GM18505 (cell line): ENCODE data around the gene MPP4.

ENCODE experiments used
- ATAC-seq: cut with Tn5 transposase; IDR thresholded peaks from one replicate; pipeline ENCODE4 v1.9.1; 2021; ENCODE audit not compliant: unreplicated experiment
- POLR2A ChIP-seq: IDR thresholded peaks from 4 replicates; pipeline ENCODE4 v1.6.1; 2011; ENCODE audit warnings: borderline replicate concordance; ENCODE audit not compliant: insufficient read depth, insufficient read length; ENCODE audit errors: extremely low read depth

Gene MPP4

DNA sequence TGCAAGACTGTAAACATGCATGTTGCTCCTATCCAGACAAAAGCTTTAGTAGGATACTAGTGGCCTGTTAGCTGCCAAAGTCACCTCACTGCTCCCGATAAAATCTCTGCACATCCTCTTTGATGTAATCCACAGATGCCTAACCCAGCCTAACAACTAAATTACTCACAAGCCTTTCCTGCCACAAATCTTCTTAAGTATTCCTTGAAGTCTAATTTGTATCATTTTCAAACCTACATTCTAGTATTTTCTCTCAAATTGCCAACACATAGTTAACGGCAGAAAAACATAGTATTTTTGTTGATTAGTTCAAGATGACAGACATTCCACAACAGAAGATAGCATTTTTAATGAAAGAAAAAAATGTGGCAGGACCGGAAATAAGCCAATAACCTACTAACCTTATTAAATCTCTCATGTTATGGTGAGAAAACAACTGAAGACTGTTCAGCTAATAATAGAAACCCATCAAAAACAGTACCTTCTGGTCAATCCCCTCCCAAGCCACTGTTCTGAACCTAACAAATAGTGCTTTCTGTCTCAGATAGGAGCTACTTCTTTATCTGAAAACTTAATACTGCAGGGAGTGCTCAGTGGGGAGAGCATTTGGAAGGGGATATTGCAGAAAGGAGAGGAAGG, at the start of gene MPP4:
TSS of gene MPP4 (minus strand) at position 57 of the 639 bp plus-strand sequence. CDS start 4,690 bp downstream, outside the sequence.
- no peak for TF ChIP-seq POLR2A
- ATAC-seq, result no peak

GRCh38 chr2:201746551-201746950, 48.1 kb upstream of the MPP4 start:
- no peak for TF ChIP-seq POLR2A
- ATAC-seq, result no peak

DNA sequence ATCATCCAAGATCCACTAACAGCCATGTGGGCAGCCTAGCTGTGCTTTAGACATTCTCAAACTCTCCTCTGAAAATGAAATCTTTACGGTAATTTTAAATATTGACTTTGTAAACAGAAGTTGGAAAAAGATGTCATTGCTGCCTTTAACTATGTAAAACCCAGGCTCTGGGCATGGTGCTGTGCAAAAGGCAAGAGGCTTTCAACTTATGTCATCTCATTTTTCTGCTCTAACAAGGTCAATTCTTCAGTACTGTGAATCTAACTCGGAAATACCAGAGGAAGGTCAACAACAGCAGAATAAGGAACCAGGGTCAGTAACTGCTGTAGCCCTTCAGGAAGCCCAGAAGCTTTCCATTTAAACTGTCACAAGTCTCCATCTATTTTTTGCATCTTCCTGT, 37.0 kb upstream of the MPP4 start:
- no peak for TF ChIP-seq POLR2A
- no peak for ATAC-seq

DNA sequence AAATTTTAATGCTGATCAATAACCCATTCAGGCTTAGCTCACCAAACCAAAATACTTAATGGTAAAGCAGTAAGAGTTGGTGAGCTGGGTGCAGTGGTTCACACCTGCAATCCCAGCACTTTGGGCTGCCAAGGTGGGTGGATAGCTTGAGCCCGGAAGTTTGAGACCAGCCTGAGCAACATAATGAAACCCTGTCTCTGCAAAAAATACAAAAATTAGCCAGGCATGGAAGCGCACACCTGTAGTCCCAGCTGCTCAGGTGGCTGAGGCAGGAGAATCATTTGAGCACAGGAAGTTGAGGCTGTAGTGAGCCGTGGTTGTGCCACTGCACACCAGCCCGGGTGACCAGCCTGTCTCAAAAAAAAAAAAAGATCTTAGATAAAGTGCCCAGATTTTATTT, 35.7 kb upstream of the MPP4 start:
- no peak for ATAC-seq
- no peak for TF ChIP-seq POLR2A

DNA sequence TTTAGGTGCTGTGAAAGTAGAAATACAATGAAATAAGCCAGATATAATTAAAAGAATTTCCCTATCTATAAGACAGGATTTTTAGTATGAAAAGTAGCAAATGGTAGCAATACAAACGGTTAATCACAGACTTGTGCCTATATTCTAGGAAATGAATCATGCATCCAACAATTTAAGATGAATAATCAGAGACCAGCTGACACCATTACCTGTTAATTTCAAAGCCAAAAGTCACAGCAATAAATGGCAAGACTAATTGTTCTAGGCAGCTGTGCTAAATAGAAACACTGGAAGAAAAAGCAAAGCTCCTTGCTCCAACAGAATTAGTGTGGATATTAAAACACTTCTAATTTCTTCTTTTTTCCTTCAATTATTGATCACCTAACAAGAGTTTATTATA, 35.1 kb upstream of the MPP4 start:
- TF ChIP-seq POLR2A, result no peak
- ATAC-seq, result no peak

- no peak for TF ChIP-seq POLR2A
- ATAC-seq, result no peak
Measured at GRCh38 chr2:201730651-201731285, 32.3 kb upstream of the MPP4 start.

DNA sequence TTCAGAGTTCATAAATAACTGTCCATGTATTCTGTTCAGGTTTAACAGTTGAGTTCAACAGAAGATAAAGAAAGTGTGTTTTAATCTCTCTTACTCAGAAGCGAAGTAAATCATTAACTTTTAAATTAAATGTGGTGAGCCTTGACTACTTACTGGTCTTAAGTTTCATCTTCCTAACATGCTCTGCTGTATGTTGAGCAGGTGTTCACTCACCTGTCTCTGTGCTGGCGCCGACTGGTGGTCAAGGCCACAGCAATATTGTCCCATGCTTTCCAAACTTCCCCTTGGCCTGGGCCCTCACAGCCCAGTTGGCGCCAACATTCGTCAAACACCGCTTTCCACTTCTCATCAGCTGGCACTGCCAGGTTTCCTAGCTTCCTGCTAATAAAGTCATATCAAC, 17.0 kb upstream of the MPP4 start:
- no peak for TF ChIP-seq POLR2A
- ATAC-seq, result no peak

DNA sequence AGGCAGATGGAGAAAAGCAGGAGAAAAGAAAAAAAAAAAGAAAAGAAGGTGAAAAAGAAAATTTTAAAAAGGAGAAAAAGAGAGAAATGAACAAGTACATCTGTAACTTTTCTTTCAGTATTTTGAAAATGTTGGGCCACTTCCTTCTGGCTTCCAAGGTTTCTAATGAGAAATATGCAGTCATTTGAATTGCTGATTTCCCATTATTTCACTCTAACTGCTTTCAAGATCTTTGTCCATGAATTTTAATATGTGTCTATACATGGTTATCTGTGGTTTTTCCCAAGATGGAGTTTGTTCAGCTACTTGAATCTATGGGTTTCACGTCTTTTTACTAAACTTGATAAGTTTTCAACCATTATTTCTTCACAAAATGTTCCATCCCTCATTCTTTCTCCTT, 14.3 kb upstream of the MPP4 start:
- TF ChIP-seq POLR2A, result no peak
- no peak for ATAC-seq

DNA sequence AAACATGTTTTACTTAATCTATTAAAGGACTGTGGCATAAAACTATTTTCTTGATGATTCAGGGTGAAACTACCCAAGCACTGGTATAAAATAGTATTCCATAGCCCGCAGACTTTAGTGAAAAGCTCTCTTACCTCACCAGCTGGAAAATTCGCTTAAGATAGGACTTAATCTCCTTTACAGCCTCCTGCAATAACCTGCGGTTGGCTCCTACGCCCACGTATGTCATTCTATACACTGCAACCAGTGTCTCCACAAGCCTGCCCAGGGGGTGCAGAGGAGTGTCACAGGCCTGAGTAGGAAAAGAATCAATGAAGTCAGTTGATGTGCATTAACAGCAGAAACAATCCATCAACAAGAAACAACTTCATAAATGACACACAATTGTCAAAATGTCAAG, 11.3 kb upstream of the MPP4 start:
- no peak for TF ChIP-seq POLR2A
- ATAC-seq, result no peak

GRCh38 chr2:201709049-201709448, 10.6 kb upstream of the MPP4 start:
- no peak for TF ChIP-seq POLR2A
- ATAC-seq, result no peak

- TF ChIP-seq POLR2A, result no peak
- ATAC-seq, result no peak
Measured at GRCh38 chr2:201707753-201708152, 9.3 kb upstream of the MPP4 start.

GRCh38 chr2:201707142-201707541, 8.7 kb upstream of the MPP4 start:
- ATAC-seq, result no peak
- no peak for TF ChIP-seq POLR2A

GRCh38 chr2:201704536-201704935, 6.1 kb upstream of the MPP4 start:
- no peak for TF ChIP-seq POLR2A
- no peak for ATAC-seq

GRCh38 chr2:201701646-201702045, 3.2 kb upstream of the MPP4 start:
- TF ChIP-seq POLR2A, result no peak
- ATAC-seq, result no peak
